HEK293 (cell line): ENCODE measurements around the gene LIN9.

Experiments
- ATF2 ChIP-seq: fragments of 450-650 bp; formaldehyde crosslinking; IDR thresholded peaks from 2 replicates; pipeline ENCODE4 v1.5.1; 2016; ENCODE audit warnings: missing biosample characterization, missing genetic modification characterization, low read depth
- CTCF ChIP-seq: fragments of 450-650 bp; formaldehyde crosslinking; IDR thresholded peaks from 2 replicates; pipeline ENCODE4 v1.5.1; 2016; ENCODE audit warnings: missing biosample characterization, missing genetic modification characterization
- GFI1B ChIP-seq: fragments of 450-650 bp; formaldehyde crosslinking; IDR thresholded peaks from 2 replicates; pipeline ENCODE4 v1.5.1; 2016; ENCODE audit warnings: missing biosample characterization, missing genetic modification characterization
- PBX3 ChIP-seq: sonication (generic); formaldehyde crosslinking; IDR thresholded peaks from 2 replicates; pipeline ENCODE4 v1.8.1; 2022; ENCODE audit warnings: mild to moderate bottlenecking, moderate library complexity, missing genetic modification reagents
- RBAK ChIP-seq: fragments of 450-650 bp; formaldehyde crosslinking; IDR thresholded peaks from 2 replicates; pipeline ENCODE4 v1.5.1; 2016; ENCODE audit warnings: missing biosample characterization, missing genetic modification characterization
- REPIN1 ChIP-seq: fragments of 450-650 bp; formaldehyde crosslinking; IDR thresholded peaks from 2 replicates; pipeline ENCODE4 v1.5.1; 2017; ENCODE audit warnings: missing biosample characterization, missing genetic modification characterization, low read depth
- SCRT2 ChIP-seq: fragments of 450-650 bp; formaldehyde crosslinking; IDR thresholded peaks from 2 replicates; pipeline ENCODE4 v1.5.1; 2016; ENCODE audit warnings: missing biosample characterization, missing genetic modification characterization
- ZBTB17 ChIP-seq: fragments of 450-650 bp; formaldehyde crosslinking; IDR thresholded peaks from 2 replicates; pipeline ENCODE4 v1.5.1; 2016; ENCODE audit warnings: missing biosample characterization, missing genetic modification characterization
- ZFP69B ChIP-seq: fragments of 450-650 bp; formaldehyde crosslinking; IDR thresholded peaks from 2 replicates; pipeline ENCODE4 v1.5.1; 2016; ENCODE audit warnings: missing biosample characterization, missing genetic modification characterization
- ZNF114 ChIP-seq: fragments of 450-650 bp; formaldehyde crosslinking; IDR thresholded peaks from 2 replicates; pipeline ENCODE4 v1.5.0; 2017; ENCODE audit warnings: missing biosample characterization, missing genetic modification characterization
- ZNF133 ChIP-seq: fragments of 450-650 bp; formaldehyde crosslinking; IDR thresholded peaks from 2 replicates; pipeline ENCODE4 v1.5.1; 2016; ENCODE audit warnings: missing biosample characterization, missing genetic modification characterization
- ZNF155 ChIP-seq: fragments of 450-650 bp; formaldehyde crosslinking; IDR thresholded peaks from 2 replicates; pipeline ENCODE4 v1.5.1; 2016; ENCODE audit warnings: missing biosample characterization, missing genetic modification characterization
- ZNF157 ChIP-seq: fragments of 450-650 bp; formaldehyde crosslinking; IDR thresholded peaks from 2 replicates; pipeline ENCODE4 v1.5.1; 2016; ENCODE audit warnings: missing biosample characterization, missing genetic modification characterization
- ZNF174 ChIP-seq: fragments of 450-650 bp; formaldehyde crosslinking; IDR thresholded peaks from 2 replicates; pipeline ENCODE4 v1.5.0; 2017; ENCODE audit warnings: missing biosample characterization, mild to moderate bottlenecking, missing genetic modification characterization
- ZNF19 ChIP-seq: fragments of 450-650 bp; formaldehyde crosslinking; IDR thresholded peaks from 2 replicates; pipeline ENCODE4; 2016; ENCODE audit warnings: missing biosample characterization, missing genetic modification characterization, low read depth
- ZNF221 ChIP-seq: fragments of 450-650 bp; formaldehyde crosslinking; IDR thresholded peaks from 2 replicates; pipeline ENCODE4 v1.5.1; 2017; ENCODE audit warnings: missing biosample characterization, missing genetic modification characterization, borderline replicate concordance
- ZNF24 ChIP-seq: fragments of 450-650 bp; formaldehyde crosslinking; IDR thresholded peaks from 2 replicates; pipeline ENCODE4 v1.5.1; 2016; ENCODE audit warnings: missing biosample characterization, missing genetic modification characterization
- ZNF341 ChIP-seq: fragments of 450-650 bp; formaldehyde crosslinking; IDR thresholded peaks from 2 replicates; pipeline ENCODE4; 2016; ENCODE audit warnings: low read depth, missing biosample characterization, missing genetic modification characterization
- ZNF416 ChIP-seq: fragments of 450-650 bp; formaldehyde crosslinking; IDR thresholded peaks from 2 replicates; pipeline ENCODE4 v1.5.1; 2016; ENCODE audit warnings: missing biosample characterization, missing genetic modification characterization
- ZNF433 ChIP-seq: fragments of 450-650 bp; formaldehyde crosslinking; IDR thresholded peaks from 2 replicates; pipeline ENCODE4 v1.5.1; 2016; ENCODE audit warnings: missing biosample characterization, missing genetic modification characterization, low read depth
- ZNF555 ChIP-seq: fragments of 450-650 bp; formaldehyde crosslinking; conservative IDR thresholded peaks from 2 replicates; pipeline ENCODE4 v1.5.1; 2017; ENCODE audit warnings: missing biosample characterization, mild to moderate bottlenecking, missing genetic modification characterization, inconsistent platforms
- ZNF561 ChIP-seq: fragments of 450-650 bp; IDR thresholded peaks from 2 replicates; pipeline ENCODE4 v1.5.1; 2018; ENCODE audit warnings: missing biosample characterization, missing genetic modification characterization, borderline replicate concordance
- ZNF654 ChIP-seq: fragments of 450-650 bp; formaldehyde crosslinking; IDR thresholded peaks from 2 replicates; pipeline ENCODE4 v1.5.1; 2016; ENCODE audit warnings: low read depth, missing biosample characterization, missing genetic modification characterization
- ZNF658 ChIP-seq: fragments of 450-650 bp; formaldehyde crosslinking; IDR thresholded peaks from 2 replicates; pipeline ENCODE4; 2016; ENCODE audit warnings: missing biosample characterization, missing genetic modification characterization
- ZNF768 ChIP-seq: fragments of 450-650 bp; formaldehyde crosslinking; IDR thresholded peaks from 2 replicates; pipeline ENCODE4 v1.5.1; 2018; ENCODE audit warnings: missing biosample characterization, mild to moderate bottlenecking, missing genetic modification characterization
- ZSCAN30 ChIP-seq: fragments of 450-650 bp; IDR thresholded peaks from 2 replicates; pipeline ENCODE4 v1.5.1; 2018; ENCODE audit warnings: missing biosample characterization, mild to moderate bottlenecking, missing genetic modification characterization, moderate library complexity
- ZXDB ChIP-seq: fragments of 450-650 bp; formaldehyde crosslinking; IDR thresholded peaks from 2 replicates; pipeline ENCODE4 v1.5.1; 2016; ENCODE audit warnings: missing biosample characterization, missing genetic modification characterization
- TF ChIP-seq, protein P1 (sequence below): fragments of 450-650 bp; formaldehyde crosslinking; IDR thresholded peaks from 2 replicates; pipeline ENCODE4 v1.5.1; 2016; ENCODE audit warnings: missing biosample characterization, missing genetic modification characterization, borderline replicate concordance
- TF ChIP-seq, protein P2 (sequence below): fragments of 450-650 bp; IDR thresholded peaks from 2 replicates; pipeline ENCODE4 v1.5.1; 2018; ENCODE audit warnings: missing biosample characterization, missing genetic modification characterization

LIN9 gene

DNA sequence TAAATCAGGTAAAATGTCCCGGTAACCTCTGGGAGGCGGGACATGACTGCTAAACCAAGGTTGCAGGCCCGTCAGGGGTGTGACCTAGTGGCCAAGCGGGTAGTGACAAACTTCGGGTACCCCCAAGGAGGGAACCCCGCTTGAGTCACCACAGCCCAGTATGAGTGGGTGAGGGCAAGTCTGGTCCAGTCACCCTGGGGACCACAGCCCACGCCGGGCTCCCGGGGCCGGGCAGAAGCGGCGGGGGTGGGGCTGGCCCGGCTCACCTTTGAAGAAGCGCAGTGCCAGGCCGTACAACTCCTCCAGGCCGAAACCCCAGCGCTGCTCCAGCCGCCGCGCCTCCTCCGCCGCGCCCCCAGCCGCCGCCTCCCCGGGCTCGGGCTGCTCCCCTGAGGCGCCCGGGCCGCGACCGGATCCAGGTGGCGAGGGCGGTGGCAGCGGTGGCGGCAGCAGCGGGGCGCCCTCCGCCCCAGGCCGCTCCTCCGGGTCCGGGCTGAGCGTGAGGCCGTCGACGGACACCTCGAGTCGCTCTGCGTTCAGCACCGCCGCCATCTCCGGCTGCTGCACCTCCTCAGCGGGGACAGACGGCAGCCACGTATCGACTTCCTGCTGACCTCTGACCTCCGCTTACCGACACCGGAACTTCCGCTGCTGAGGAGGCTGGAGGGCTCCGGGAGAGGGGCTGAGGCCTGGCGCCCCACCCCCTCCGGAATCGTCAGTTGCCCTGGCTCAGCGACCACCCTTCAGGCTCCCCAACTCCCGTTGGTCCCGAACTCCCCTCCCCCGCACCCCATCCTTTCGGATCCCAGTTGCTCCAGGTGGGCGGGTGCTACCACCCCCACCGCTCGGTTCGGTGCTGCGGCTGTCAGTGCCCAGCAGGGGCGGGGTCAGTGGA is 122.6 kb downstream of the LIN9 start, which contains the start of gene ACBD3 (continued):
- no peak for TF ChIP-seq ZNF654 (tag by site-specific recombination)
- TF ChIP-seq ZNF658 (tag by site-specific recombination) = no peak
- peak; percentile 6; the same call in 1 of the 2 replicates for TF ChIP-seq GFI1B
- TF ChIP-seq SCRT2 = no peak
- TF ChIP-seq, protein P1, sequence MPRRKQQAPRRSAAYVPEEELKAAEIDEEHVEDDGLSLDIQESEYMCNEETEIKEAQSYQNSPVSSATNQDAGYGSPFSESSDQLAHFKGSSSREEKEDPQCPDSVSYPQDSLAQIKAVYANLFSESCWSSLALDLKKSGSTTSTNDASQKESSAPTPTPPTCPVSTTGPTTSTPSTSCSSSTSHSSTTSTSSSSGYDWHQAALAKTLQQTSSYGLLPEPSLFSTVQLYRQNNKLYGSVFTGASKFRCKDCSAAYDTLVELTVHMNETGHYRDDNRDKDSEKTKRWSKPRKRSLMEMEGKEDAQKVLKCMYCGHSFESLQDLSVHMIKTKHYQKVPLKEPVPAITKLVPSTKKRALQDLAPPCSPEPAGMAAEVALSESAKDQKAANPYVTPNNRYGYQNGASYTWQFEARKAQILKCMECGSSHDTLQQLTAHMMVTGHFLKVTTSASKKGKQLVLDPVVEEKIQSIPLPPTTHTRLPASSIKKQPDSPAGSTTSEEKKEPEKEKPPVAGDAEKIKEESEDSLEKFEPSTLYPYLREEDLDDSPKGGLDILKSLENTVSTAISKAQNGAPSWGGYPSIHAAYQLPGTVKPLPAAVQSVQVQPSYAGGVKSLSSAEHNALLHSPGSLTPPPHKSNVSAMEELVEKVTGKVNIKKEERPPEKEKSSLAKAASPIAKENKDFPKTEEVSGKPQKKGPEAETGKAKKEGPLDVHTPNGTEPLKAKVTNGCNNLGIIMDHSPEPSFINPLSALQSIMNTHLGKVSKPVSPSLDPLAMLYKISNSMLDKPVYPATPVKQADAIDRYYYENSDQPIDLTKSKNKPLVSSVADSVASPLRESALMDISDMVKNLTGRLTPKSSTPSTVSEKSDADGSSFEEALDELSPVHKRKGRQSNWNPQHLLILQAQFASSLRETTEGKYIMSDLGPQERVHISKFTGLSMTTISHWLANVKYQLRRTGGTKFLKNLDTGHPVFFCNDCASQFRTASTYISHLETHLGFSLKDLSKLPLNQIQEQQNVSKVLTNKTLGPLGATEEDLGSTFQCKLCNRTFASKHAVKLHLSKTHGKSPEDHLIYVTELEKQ (tag by site-specific recombination) = peak; percentile 14; the same call in 1 of the 2 replicates
- TF ChIP-seq ZNF157 (tag by site-specific recombination) = no peak
- TF ChIP-seq ZSCAN30 (tag by site-specific recombination) = peak; percentile 77; the same call in 1 of the 2 replicates
- no peak for TF ChIP-seq ZNF133 (tag by site-specific recombination)
- no peak for TF ChIP-seq ZNF433
- peak; percentile 86 for TF ChIP-seq ZNF341 (tag by site-specific recombination)
- TF ChIP-seq ZNF561 (tag by site-specific recombination) = 0 out of 2 replicates have a peak, but pooled peaks have one; percentile 60
- no peak for TF ChIP-seq ZNF768 (tag by site-specific recombination)
- peak; percentile 82 for TF ChIP-seq CTCF
- peak; percentile 99 for TF ChIP-seq ZBTB17 (tag by site-specific recombination)
- TF ChIP-seq ATF2 (tag by site-specific recombination) = no peak
- TF ChIP-seq PBX3 (CRISPR knock-in tag) = peak; percentile 38
- no peak for TF ChIP-seq ZNF416 (tag by site-specific recombination)
- no peak for TF ChIP-seq RBAK (tag by site-specific recombination)
- peak; percentile 82; the same call in 1 of the 2 replicates for TF ChIP-seq ZFP69B (tag by site-specific recombination)
- no peak for TF ChIP-seq REPIN1 (tag by site-specific recombination)
- TF ChIP-seq ZNF114 (tag by site-specific recombination) = no peak
- TF ChIP-seq ZNF555 (tag by site-specific recombination) = no peak
- TF ChIP-seq ZNF19 (tag by site-specific recombination) = no peak
- TF ChIP-seq ZXDB (tag by site-specific recombination) = peak; percentile 99
- TF ChIP-seq ZNF155 (tag by site-specific recombination) = no peak
- no peak for TF ChIP-seq ZNF174
- no peak for TF ChIP-seq ZNF221 (tag by site-specific recombination)
- TF ChIP-seq, protein P2, sequence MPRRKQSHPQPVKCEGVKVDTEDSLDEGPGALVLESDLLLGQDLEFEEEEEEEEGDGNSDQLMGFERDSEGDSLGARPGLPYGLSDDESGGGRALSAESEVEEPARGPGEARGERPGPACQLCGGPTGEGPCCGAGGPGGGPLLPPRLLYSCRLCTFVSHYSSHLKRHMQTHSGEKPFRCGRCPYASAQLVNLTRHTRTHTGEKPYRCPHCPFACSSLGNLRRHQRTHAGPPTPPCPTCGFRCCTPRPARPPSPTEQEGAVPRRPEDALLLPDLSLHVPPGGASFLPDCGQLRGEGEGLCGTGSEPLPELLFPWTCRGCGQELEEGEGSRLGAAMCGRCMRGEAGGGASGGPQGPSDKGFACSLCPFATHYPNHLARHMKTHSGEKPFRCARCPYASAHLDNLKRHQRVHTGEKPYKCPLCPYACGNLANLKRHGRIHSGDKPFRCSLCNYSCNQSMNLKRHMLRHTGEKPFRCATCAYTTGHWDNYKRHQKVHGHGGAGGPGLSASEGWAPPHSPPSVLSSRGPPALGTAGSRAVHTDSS = no peak
- TF ChIP-seq ZNF24 = peak; percentile 63; the same call in 1 of the 2 replicates
